Measurements from ENCODE around the gene STK31.

- TF ChIP-seq POLR2AphosphoS5 (IDR thresholded peaks at IDR 0.05) (no peak), POLR2A (IDR thresholded peaks at IDR 0.05) (no peak), CTCF (IDR thresholded peaks at IDR 0.05) (no peak)
These were observed 155.0 kb downstream of the STK31 start for GRCh38 chr7:23864973-23865372.
